ENCODE results near the gene CTBS.
"Not testable (repeated sequence)": the region's sequence is repeated elsewhere in the genome, so short reads cannot be mapped to it uniquely, and the experiment has no call there.

CTBS gene, protein sequence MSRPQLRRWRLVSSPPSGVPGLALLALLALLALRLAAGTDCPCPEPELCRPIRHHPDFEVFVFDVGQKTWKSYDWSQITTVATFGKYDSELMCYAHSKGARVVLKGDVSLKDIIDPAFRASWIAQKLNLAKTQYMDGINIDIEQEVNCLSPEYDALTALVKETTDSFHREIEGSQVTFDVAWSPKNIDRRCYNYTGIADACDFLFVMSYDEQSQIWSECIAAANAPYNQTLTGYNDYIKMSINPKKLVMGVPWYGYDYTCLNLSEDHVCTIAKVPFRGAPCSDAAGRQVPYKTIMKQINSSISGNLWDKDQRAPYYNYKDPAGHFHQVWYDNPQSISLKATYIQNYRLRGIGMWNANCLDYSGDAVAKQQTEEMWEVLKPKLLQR

DNA sequence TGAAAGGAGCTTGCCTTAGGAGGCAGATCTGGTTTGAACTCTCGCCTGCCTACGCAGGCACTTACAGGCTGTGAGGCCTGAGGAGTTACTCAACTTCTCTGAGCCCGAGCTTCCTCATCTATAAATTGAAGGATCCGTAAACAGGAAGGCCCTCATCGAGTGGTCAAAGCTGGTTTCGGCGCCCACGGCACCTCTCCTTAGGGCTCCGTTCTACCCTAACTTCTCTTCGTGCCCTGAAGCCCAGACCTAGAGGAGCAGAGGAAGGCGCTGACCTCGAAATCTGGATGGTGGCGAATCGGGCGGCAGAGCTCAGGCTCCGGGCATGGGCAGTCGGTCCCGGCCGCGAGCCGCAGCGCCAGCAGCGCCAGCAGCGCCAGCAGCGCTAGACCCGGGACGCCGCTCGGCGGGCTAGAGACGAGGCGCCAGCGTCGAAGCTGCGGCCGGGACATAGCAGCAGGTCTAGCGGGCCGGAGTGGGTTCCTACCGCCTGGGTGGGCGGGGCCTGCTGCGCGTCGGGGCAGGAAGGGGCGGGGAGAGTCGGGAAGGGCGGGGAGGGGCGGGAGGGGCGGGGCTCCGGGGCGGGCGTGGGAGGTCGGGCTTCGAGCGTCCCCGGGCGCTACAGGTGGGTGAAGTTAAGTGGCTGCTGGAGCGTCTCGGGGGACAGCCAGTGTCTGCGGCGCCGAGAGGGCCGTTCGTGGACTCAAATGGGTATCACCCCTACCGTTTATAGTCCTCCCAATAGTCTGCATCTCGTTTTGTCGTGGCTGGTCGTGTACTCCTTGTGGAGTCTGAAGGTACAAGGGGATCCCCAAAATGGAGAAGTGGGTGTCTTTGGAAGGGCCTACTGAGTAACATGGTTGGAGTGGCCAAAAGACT is at the start of gene CTBS:
Gene CTBS (minus strand): TSS at position 474 of the 876 bp plus-strand sequence. CDS start 25 bp downstream, at position 449.
- peak; percentile 34 for DNase-seq

DNA sequence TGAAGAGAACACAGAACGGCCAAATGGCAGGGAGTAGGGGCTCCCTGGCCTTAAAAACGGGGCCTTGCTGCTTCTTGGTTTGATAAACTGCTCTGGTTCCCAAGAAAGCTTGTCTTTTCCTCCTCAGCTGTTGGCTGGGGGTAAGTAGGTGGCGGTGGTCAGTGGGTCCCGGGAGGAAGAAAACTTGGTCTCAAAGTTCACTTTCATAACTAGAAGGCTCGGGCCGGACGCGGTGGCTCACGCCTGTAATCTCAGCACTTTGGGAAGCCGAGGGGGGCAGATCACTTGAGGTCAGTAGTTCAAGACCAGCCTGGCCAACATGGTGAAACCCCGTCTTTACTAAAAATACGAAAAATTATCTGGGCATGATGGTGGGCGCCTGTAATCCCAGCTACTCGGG is 47.3 kb upstream of the CTBS start:
- no peak for DNase-seq

GRCh38 chr1:84620720-84621313 is 46.6 kb upstream of the CTBS start:
- no peak for DNase-seq

GRCh38 chr1:84619383-84620102 is 45.3 kb upstream of the CTBS start:
- no peak for DNase-seq

- DNase-seq, result no peak
Measured at GRCh38 chr1:84617349-84617748, 43.1 kb upstream of the CTBS start.

- no peak for DNase-seq
Measured at GRCh38 chr1:84615790-84616189, 41.5 kb upstream of the CTBS start.

GRCh38 chr1:84613887-84614286 is 39.6 kb upstream of the CTBS start:
- no peak for DNase-seq

GRCh38 chr1:84613026-84613425 is 38.8 kb upstream of the CTBS start:
- DNase-seq, result no peak

GRCh38 chr1:84611796-84612195 is 37.6 kb upstream of the CTBS start:
- DNase-seq, result no peak

DNA sequence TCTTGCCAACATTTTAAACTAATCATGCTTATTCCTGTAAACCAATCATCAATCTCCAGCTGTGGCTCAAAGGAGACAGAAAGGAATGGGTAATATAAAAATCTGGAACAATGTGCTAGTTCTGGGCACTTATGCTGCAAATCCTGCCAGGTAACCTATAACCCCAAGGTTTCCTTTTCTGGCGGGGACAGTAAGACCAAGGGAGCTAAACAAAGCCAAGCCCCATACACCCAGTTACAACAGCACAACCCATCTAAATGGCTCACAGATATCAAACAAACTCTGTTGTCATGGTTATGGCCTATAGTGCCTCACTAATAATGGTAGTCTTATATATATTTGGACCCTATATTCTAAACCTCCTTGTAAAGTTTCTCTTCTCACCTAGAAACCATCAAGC is 36.9 kb upstream of the CTBS start:
- DNase-seq, result no peak

- no peak for DNase-seq
Measured at GRCh38 chr1:84606977-84607376, 32.7 kb upstream of the CTBS start.

DNA sequence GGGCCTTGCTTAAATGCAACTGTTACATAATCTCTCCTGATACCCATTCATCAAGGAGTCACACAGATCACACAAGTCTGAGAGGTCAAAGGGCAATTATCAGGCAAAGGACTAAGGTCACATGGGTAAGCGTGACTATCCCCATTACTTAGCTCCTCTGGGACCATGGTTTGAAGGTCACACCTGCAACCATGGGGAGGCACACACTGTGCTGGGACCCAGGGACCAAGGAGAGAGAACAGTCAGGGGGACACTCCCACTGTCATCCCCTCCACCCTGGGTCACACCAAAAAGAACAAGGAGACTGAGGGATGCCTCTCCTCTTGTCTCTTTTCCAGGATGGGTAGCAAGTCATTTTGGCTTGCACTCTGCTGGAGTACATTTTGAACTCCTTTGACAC is 30.9 kb upstream of the CTBS start:
- no peak for DNase-seq

DNA sequence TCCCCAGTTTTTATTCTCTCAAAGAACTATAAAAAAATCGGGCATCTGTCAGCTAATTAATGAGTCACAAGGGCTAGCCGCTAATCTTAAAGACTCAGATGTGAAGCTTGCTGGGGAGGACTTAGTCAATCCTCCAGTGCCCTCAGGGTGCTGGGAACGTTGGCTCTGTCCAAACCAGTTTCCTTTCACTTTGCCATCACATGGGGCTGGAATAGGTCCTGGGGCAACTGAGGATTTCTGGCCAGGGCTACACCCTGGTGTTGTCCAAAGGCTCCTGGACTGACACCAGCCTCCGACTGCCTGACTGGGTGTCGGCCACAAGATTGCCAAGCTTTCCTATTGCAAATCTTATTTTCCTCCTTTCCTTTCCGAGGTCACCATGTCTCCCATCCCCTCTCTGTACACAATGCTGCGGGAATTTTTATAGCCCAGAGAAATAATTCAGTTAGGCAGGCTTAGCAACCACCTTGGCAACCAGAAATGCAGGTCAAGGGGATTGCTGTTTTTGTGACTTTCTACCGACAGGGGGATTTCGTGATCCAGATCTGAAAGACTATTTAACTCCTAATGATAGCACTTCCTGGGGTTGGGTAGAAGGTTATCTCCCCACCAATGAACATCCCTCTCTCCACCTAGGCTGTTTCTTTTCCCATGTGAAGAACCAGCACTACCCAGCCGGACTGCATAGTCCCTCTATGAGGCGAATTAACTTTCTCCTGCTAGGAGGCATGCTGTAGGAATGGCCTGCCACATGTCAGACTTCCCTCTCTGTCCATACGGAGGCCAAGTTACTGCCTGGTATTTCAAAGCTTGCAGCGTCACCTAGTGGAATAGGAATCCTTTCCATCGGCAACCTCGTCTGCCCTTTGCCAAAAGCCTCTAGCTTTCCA is 29.9 kb upstream of the CTBS start:
- DNase-seq, result no peak

DNA sequence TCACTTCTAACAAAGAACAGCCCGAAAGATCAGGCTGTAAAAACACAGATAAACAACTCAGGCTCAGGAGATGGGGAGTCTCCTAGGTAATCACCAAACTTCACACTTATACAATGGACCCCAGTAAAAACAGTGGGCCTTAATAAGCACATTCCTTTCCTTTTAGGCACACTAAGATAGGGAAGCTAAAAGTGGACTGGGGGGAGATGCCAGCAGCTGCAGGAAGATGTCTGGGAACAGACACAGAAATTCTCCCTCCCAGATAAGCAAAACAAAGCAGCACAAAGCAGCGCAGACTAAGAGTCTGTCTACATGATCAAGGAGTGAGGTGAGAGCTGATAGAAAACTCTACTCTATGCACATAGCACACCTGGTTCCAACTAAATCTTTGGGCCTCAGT is 29.0 kb upstream of the CTBS start:
- no peak for DNase-seq

DNA sequence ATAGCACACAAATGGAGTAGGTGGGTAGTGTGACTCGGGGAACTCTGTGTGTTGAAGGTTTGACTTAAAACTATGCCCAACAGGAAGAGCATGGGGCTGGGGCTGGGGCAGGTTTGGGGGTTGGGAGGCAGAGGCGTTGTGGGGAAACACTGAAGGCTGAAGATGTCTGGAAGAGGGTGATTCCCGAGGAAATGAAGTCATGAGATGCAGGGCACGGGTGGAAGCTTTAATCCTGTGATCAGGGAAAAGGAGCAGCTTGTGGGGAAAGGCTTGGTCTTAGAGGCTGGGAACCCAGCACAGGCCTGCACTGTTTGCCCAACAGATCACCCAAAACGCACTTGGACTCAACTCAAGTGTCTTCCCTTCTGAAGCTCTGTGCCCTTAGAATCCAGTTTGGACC is 26.6 kb upstream of the CTBS start:
- no peak for DNase-seq

DNA sequence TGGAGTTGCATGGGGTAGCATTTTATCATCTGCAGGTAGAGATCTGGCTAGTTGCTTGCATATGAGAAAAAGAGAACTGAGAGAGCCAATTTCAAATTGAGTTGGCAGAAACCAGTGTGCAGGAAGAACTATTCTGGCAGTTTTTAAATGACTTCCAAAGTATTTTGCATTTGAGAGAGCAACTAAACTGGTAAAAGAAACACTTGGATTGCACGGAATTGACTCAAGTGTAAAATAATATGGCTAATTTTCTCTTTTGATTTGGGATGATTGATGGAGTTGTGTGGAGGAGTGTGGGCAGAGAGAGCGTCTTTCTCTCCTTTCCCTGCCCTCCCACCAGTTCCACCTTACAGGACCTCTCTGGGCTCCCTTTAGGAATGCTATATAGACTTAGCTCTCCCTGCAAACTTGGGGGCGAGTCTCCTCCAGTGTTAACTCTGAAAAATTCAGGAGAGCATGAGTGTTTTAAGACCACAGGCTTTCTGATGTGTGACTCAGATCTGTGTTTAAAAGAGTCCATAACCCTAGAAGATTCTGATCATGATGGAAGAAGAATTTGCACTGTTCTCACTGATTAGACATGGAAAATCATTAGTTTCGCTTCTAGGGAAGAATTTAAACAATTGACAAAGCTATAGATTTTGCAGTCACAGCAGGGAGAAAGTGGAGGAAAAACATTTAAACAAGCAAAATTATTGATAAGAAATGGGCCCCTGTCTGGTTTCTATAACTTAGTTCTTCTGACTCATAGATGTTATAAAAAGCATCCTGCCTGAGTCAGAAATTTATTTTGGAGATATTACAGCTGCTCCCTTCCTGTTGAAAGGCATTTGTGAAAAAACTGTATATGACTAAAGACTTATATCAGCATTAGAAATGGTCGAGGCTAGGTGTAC is 24.9 kb upstream of the CTBS start:
- DNase-seq, result no peak

DNA sequence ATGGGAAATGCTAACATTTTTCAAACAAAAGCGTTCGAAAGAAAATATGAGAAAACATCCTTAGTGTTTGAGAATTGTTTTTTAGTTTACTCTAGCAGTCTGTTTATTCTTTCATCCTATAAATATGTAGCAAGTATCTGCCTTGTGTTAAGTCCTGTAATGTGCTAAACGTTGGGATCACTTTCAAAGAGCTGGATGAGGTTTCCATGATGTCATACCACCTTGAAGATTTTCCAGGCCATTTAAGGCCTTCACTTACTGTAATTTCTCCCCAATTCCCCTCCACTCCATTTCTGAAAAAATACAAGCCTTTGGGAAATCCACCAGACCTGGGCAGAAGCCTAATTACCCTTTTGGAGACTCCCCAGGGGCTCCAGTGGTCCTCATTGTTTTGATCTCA is 24.2 kb upstream of the CTBS start:
- DNase-seq, result no peak

- DNase-seq, result no peak
Measured at GRCh38 chr1:84597011-84597410, 22.8 kb upstream of the CTBS start.

DNA sequence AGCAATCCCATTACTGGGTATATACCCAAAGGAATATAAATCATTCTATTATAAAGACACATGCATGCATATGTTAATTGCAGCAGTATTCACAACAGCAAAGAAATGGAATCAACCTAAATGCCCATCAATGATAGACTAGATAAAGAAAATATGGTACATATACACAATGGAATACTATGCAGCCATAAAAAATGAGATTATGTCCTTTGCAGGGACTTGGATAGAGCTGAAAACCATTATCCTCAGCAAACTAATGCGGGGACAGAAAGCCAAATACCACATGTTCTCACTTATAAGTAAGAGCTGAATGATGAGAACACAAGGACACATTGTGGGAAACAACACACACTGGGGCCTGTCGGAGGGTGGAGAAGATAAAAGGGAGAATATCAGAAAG is 20.7 kb upstream of the CTBS start:
- DNase-seq, result not testable (repeated sequence)

DNA sequence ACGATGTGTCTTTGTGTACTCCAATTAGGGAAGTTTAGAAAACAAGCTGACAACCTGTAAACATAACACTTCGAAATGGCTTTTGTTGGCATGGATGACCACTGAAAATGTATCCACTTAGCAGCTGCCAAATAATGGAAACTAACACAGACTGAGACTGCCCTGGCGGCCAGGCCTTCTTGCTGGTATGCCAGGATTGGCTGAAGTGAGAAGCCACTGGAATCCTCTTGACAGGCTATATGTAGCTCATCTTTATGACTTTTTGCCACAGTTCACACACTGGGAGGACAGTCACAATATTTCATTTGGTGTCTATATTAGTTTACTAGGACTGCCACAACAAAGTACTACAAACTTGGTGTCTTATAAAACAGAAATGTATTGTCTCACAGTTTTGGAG is 12.9 kb upstream of the CTBS start:
- DNase-seq, result no peak

GRCh38 chr1:84585803-84586202 is 11.6 kb upstream of the CTBS start:
- DNase-seq, result no peak
